HEK293 (cell line): Measurements from ENCODE around the gene ZNF536.

Experiments
- CTCF ChIA-PET: fragments of 350-600 bp; formaldehyde crosslinking; extraction: SDS; loops from one replicate; lab custom pipeline; 2021; ENCODE audit warnings: antibody characterized with exemption; lab: Yijun Ruan, JAX
- POLR2A ChIA-PET: fragments of 300-600 bp; formaldehyde crosslinking; extraction: SDS; loops from one replicate; lab custom pipeline; 2020; ENCODE audit warnings: antibody characterized with exemption, inconsistent platforms; lab: Yijun Ruan, JAX
- H3K27ac ChIP-seq: fragments of 200-500 bp; sonication (Bioruptor generic); 2 replicates; pipeline ENCODE4 v1.5.1; 2014; ENCODE audit warnings: low read depth, low read length, control low read depth, inconsistent platforms; ENCODE audit errors: extremely low read depth
- H3K36me3 ChIP-seq, 2 experiments: fragments of 200-500 bp in 1 of 2; sonication (Bioruptor generic) in 1 of 2; 1 replicate in 1 of 2; 2 replicates in 1 of 2; pipeline ENCODE4 v1.5.1; 2014 to 2017; ENCODE audit warnings: inconsistent platforms in 2 of 2, low read length in 2 of 2; ENCODE audit not compliant: control insufficient read depth in 2 of 2, insufficient read depth in 1 of 2
- H3K4me1 ChIP-seq: fragments of 200-500 bp; sonication (Bioruptor generic); 2 replicates; pipeline ENCODE4 v1.5.1; 2014; ENCODE audit warnings: mild to moderate bottlenecking, low read length, inconsistent platforms; ENCODE audit not compliant: control insufficient read depth, insufficient read depth
- H3K4me3 ChIP-seq: 2 replicates; pipeline ENCODE4 v1.5.1; 2011; ENCODE audit warnings: low read depth, mild to moderate bottlenecking, control low read depth, low read length, moderate library complexity
- H3K9me3 ChIP-seq: fragments of 200-500 bp; sonication (Bioruptor generic); 2 replicates; pipeline ENCODE4 v1.5.1; 2014; ENCODE audit warnings: low read depth, low read length, inconsistent platforms; ENCODE audit not compliant: control insufficient read depth, insufficient read depth
- ELK4 ChIP-seq: IDR thresholded peaks from 2 replicates; pipeline ENCODE4 v1.6.1; 2011; ENCODE audit warnings: mild to moderate bottlenecking, low read depth, low read length, borderline replicate concordance
- GFI1B ChIP-seq: fragments of 450-650 bp; formaldehyde crosslinking; IDR thresholded peaks from 2 replicates; pipeline ENCODE4 v1.5.1; 2016; ENCODE audit warnings: missing biosample characterization, missing genetic modification characterization
- GLIS1 ChIP-seq: fragments of 450-650 bp; formaldehyde crosslinking; IDR thresholded peaks from 2 replicates; pipeline ENCODE4 v1.5.1; 2016; ENCODE audit warnings: missing biosample characterization, missing genetic modification characterization
- HOXC10 ChIP-seq: sonication (generic); formaldehyde crosslinking; IDR thresholded peaks from 2 replicates; pipeline ENCODE4 v1.8.1; 2023; ENCODE audit warnings: mild to moderate bottlenecking, missing genetic modification reagents
- KLF16 ChIP-seq: fragments of 450-650 bp; formaldehyde crosslinking; IDR thresholded peaks from 2 replicates; pipeline ENCODE4 v1.5.1; 2017; ENCODE audit warnings: missing biosample characterization, missing genetic modification characterization
- OSR2 ChIP-seq: fragments of 450-650 bp; formaldehyde crosslinking; IDR thresholded peaks from 2 replicates; pipeline ENCODE4 v1.5.1; 2016; ENCODE audit warnings: missing biosample characterization, missing genetic modification characterization
- TCF7L2 ChIP-seq: IDR thresholded peaks from 2 replicates; pipeline ENCODE4 v1.6.1; 2011; ENCODE audit warnings: low read depth, mild to moderate bottlenecking, inconsistent platforms, low read length, moderate library complexity, borderline replicate concordance
- ZBTB17 ChIP-seq: fragments of 450-650 bp; formaldehyde crosslinking; IDR thresholded peaks from 2 replicates; pipeline ENCODE4 v1.5.1; 2016; ENCODE audit warnings: missing biosample characterization, missing genetic modification characterization
- ZEB2 ChIP-seq: fragments of 450-650 bp; formaldehyde crosslinking; IDR thresholded peaks from 2 replicates; pipeline ENCODE4 v1.5.1; 2016; ENCODE audit warnings: missing biosample characterization, missing genetic modification characterization
- ZFP37 ChIP-seq: fragments of 450-650 bp; formaldehyde crosslinking; IDR thresholded peaks from 2 replicates; pipeline ENCODE4 v1.5.1; 2016; ENCODE audit warnings: missing biosample characterization, missing genetic modification characterization
- ZFP41 ChIP-seq: fragments of 450-650 bp; formaldehyde crosslinking; IDR thresholded peaks from 2 replicates; pipeline ENCODE4 v1.5.1; 2016; ENCODE audit warnings: missing biosample characterization, missing genetic modification characterization, borderline replicate concordance
- ZNF112 ChIP-seq: fragments of 450-650 bp; formaldehyde crosslinking; IDR thresholded peaks from 2 replicates; pipeline ENCODE4 v1.5.0; 2017; ENCODE audit warnings: missing biosample characterization, missing genetic modification characterization
- ZNF155 ChIP-seq: fragments of 450-650 bp; formaldehyde crosslinking; IDR thresholded peaks from 2 replicates; pipeline ENCODE4 v1.5.1; 2016; ENCODE audit warnings: missing biosample characterization, missing genetic modification characterization
- ZNF239 ChIP-seq: fragments of 450-650 bp; formaldehyde crosslinking; IDR thresholded peaks from 2 replicates; pipeline ENCODE4 v1.5.1; 2016; ENCODE audit warnings: missing biosample characterization, missing genetic modification characterization
- ZNF324 ChIP-seq: fragments of 450-650 bp; formaldehyde crosslinking; IDR thresholded peaks from 2 replicates; pipeline ENCODE4 v1.5.1; 2016; ENCODE audit warnings: missing biosample characterization, missing genetic modification characterization
- ZNF394 ChIP-seq: fragments of 450-650 bp; formaldehyde crosslinking; IDR thresholded peaks from 2 replicates; pipeline ENCODE4 v1.5.1; 2016; ENCODE audit warnings: missing biosample characterization, missing genetic modification characterization, mild to moderate bottlenecking, moderate library complexity, borderline replicate concordance
- ZNF555 ChIP-seq: fragments of 450-650 bp; formaldehyde crosslinking; conservative IDR thresholded peaks from 2 replicates; pipeline ENCODE4 v1.5.1; 2017; ENCODE audit warnings: missing biosample characterization, mild to moderate bottlenecking, missing genetic modification characterization, inconsistent platforms
- ZNF560 ChIP-seq: fragments of 450-650 bp; formaldehyde crosslinking; IDR thresholded peaks from 2 replicates; pipeline ENCODE4 v1.5.1; 2017; ENCODE audit warnings: missing biosample characterization, missing genetic modification characterization, borderline replicate concordance
- ZNF610 ChIP-seq: fragments of 450-650 bp; formaldehyde crosslinking; IDR thresholded peaks from 2 replicates; pipeline ENCODE4 v1.5.1; 2016; ENCODE audit warnings: missing biosample characterization, missing genetic modification characterization, borderline replicate concordance
- ZNF623 ChIP-seq: fragments of 450-650 bp; formaldehyde crosslinking; IDR thresholded peaks from 2 replicates; pipeline ENCODE4 v1.5.1; 2016; ENCODE audit warnings: missing biosample characterization, missing genetic modification characterization
- ZNF660 ChIP-seq: fragments of 450-650 bp; IDR thresholded peaks from 2 replicates; pipeline ENCODE4 v1.5.1; 2018; ENCODE audit warnings: missing biosample characterization, mild to moderate bottlenecking, missing genetic modification characterization
- ZNF670 ChIP-seq: fragments of 450-650 bp; formaldehyde crosslinking; IDR thresholded peaks from 2 replicates; pipeline ENCODE4 v1.5.1; 2016; ENCODE audit warnings: missing biosample characterization, missing genetic modification characterization, low read depth
- ZNF677 ChIP-seq: fragments of 450-650 bp; IDR thresholded peaks from 2 replicates; pipeline ENCODE4 v1.5.0; 2018; ENCODE audit warnings: missing biosample characterization, mild to moderate bottlenecking, missing genetic modification characterization, moderate library complexity
- ZNF704 ChIP-seq: fragments of 450-650 bp; formaldehyde crosslinking; IDR thresholded peaks from 2 replicates; pipeline ENCODE4 v1.5.1; 2016; ENCODE audit warnings: missing biosample characterization, missing genetic modification characterization
- ZNF76 ChIP-seq: fragments of 450-650 bp; formaldehyde crosslinking; IDR thresholded peaks from 2 replicates; pipeline ENCODE4; 2016; ENCODE audit warnings: low read depth, missing biosample characterization, missing genetic modification characterization, borderline replicate concordance
- ZNF791 ChIP-seq: fragments of 450-650 bp; formaldehyde crosslinking; IDR thresholded peaks from 2 replicates; pipeline ENCODE4 v1.5.1; 2016; ENCODE audit warnings: missing biosample characterization, missing genetic modification characterization
- TF ChIP-seq, protein P1 (sequence below): fragments of 450-650 bp; formaldehyde crosslinking; IDR thresholded peaks from 2 replicates; pipeline ENCODE4 v1.5.1; 2017; ENCODE audit warnings: missing biosample characterization, missing genetic modification characterization
- TF ChIP-seq, protein P2 (sequence below): fragments of 450-650 bp; formaldehyde crosslinking; IDR thresholded peaks from 2 replicates; pipeline ENCODE4 v1.5.1; 2016; ENCODE audit warnings: missing biosample characterization, missing genetic modification characterization
- TF ChIP-seq, protein P3 (sequence below): fragments of 450-650 bp; formaldehyde crosslinking; IDR thresholded peaks from 2 replicates; pipeline ENCODE4 v1.5.1; 2016; ENCODE audit warnings: missing biosample characterization, missing genetic modification characterization, low read depth
- TF ChIP-seq, protein P4 (sequence below): fragments of 450-650 bp; formaldehyde crosslinking; IDR thresholded peaks from 2 replicates; pipeline ENCODE4 v1.5.1; 2016; ENCODE audit warnings: missing biosample characterization, missing genetic modification characterization

Gene ZNF536

GRCh38 chr19:30450100-30450499 is 77.9 kb downstream of the ZNF536 start (continued):
- TF ChIP-seq, protein P1, sequence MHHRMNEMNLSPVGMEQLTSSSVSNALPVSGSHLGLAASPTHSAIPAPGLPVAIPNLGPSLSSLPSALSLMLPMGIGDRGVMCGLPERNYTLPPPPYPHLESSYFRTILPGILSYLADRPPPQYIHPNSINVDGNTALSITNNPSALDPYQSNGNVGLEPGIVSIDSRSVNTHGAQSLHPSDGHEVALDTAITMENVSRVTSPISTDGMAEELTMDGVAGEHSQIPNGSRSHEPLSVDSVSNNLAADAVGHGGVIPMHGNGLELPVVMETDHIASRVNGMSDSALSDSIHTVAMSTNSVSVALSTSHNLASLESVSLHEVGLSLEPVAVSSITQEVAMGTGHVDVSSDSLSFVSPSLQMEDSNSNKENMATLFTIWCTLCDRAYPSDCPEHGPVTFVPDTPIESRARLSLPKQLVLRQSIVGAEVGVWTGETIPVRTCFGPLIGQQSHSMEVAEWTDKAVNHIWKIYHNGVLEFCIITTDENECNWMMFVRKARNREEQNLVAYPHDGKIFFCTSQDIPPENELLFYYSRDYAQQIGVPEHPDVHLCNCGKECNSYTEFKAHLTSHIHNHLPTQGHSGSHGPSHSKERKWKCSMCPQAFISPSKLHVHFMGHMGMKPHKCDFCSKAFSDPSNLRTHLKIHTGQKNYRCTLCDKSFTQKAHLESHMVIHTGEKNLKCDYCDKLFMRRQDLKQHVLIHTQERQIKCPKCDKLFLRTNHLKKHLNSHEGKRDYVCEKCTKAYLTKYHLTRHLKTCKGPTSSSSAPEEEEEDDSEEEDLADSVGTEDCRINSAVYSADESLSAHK (tag by site-specific recombination) = no peak
- TF ChIP-seq ZNF610 (tag by site-specific recombination) (no peak), HOXC10 (CRISPR knock-in tag) (no peak), ZFP41 (tag by site-specific recombination) (no peak), ZFP37 (tag by site-specific recombination) (no peak), GLIS1 (tag by site-specific recombination) (no peak), ZNF660 (tag by site-specific recombination) (peak; percentile 81), TCF7L2 (no peak), ZNF324 (tag by site-specific recombination) (no peak), ZNF112 (tag by site-specific recombination) (no peak), OSR2 (tag by site-specific recombination) (peak; percentile 20; the same call in 1 of the 2 replicates), ZBTB17 (tag by site-specific recombination) (no peak), ZNF555 (tag by site-specific recombination) (no peak), ZEB2 (tag by site-specific recombination) (peak; percentile 49; the same call in 1 of the 2 replicates), ZNF239 (tag by site-specific recombination) (no peak), ZNF791 (tag by site-specific recombination) (no peak), KLF16 (no peak), ZNF677 (tag by site-specific recombination) (no peak), ZNF76 (tag by site-specific recombination) (no peak), ZNF623 (tag by site-specific recombination) (no peak)
- TF ChIP-seq, protein P2, sequence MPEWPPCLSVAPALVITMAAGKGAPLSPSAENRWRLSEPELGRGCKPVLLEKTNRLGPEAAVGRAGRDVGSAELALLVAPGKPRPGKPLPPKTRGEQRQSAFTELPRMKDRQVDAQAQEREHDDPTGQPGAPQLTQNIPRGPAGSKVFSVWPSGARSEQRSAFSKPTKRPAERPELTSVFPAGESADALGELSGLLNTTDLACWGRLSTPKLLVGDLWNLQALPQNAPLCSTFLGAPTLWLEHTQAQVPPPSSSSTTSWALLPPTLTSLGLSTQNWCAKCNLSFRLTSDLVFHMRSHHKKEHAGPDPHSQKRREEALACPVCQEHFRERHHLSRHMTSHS (tag by site-specific recombination) = no peak
- TF ChIP-seq, protein P3, sequence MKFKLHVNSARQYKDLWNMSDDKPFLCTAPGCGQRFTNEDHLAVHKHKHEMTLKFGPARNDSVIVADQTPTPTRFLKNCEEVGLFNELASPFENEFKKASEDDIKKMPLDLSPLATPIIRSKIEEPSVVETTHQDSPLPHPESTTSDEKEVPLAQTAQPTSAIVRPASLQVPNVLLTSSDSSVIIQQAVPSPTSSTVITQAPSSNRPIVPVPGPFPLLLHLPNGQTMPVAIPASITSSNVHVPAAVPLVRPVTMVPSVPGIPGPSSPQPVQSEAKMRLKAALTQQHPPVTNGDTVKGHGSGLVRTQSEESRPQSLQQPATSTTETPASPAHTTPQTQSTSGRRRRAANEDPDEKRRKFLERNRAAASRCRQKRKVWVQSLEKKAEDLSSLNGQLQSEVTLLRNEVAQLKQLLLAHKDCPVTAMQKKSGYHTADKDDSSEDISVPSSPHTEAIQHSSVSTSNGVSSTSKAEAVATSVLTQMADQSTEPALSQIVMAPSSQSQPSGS (tag by site-specific recombination) = 0 out of 2 replicates have a peak, but pooled peaks have one; percentile 33

- Histone ChIP-seq H3K4me1 (peaks cover 18% of the 10 kb centered on the region), H3K27ac (no peak overlapping the region), H3K4me3 (no peak overlapping the region), H3K36me3 (peaks cover 0 to 3% of the 10 kb centered on the region in 2 experiments; a peak in 1 of 3 replicates), H3K9me3 (no peaks in the 10 kb centered on the region)
- POLR2A ChIA-PET = interaction anchor here (0.6 to 0.7 kb wide), 2 partner anchors 56 to 68 kb away, joined by 3 to 5 read pairs; no protein-coding TSS in a partner anchor
- CTCF ChIA-PET = no interaction called here
- TF ChIP-seq ZNF394 (tag by site-specific recombination) (no peak), ELK4 (no peak), ZNF560 (no peak), ZNF670 (tag by site-specific recombination) (no peak), GFI1B (tag by site-specific recombination) (no peak), ZNF155 (no peak), TCF7L2 (no peak), ZNF704 (tag by site-specific recombination) (no peak)
- TF ChIP-seq, protein P4, sequence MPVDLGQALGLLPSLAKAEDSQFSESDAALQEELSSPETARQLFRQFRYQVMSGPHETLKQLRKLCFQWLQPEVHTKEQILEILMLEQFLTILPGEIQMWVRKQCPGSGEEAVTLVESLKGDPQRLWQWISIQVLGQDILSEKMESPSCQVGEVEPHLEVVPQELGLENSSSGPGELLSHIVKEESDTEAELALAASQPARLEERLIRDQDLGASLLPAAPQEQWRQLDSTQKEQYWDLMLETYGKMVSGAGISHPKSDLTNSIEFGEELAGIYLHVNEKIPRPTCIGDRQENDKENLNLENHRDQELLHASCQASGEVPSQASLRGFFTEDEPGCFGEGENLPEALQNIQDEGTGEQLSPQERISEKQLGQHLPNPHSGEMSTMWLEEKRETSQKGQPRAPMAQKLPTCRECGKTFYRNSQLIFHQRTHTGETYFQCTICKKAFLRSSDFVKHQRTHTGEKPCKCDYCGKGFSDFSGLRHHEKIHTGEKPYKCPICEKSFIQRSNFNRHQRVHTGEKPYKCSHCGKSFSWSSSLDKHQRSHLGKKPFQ = no peak
Observed at GRCh38 chr19:30450835-30451321, 78.7 kb downstream of the ZNF536 start.
